ENCODE measurements around the gene HOXB3. TPM values are rescaled to one million over a fixed set of nuclear protein-coding genes. Genes with fewer than 3 reads are reported as not detected.

The HOXB3 gene
- polyA plus RNA-seq, 1 donor from 2014 or later: not detected

DNA sequence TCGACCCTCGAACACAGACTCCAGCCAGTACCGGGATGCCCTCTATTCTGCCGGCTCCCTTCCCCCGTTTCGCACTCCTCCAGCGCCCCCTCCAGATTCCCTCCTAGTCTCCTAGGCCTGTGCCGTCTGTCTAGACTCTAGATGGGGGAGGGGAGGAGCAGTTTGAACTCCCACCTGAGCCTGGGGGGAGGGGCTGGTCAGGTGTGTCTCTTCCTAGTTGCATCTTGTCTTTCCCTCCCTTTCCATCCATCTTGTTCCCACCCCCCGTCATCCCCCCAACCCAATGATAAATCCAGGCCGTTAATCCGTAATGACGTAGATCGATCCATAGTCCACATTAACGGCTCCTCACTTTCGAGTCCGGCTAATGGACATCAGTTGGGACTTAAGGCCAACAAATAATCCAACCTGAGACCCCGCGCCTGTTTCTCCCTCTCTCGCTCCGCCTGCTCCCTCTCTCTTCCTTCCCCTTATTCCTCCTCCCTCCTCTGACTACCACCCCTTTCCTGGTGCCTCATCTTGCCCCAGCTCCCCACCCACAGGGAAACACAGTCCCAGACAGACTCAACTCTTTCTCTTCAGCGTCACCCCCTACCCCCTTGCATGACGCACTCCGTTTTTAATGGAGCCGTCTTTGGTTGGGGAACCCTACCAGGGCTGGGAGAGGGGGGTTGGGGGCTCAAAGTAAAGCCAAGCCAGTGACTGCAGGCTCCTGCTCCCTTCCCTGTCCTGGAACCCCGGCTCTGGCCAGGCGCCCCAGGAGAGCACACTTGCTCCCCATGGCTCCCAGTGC lies 6.9 kb upstream of the HOXB3 start:
- Histone ChIP-seq H3K9me2 (ENCODE audit: insufficient read depth, low read length) (no peaks in the 10 kb centered on the region), H3K36me3 (ENCODE audit: insufficient read depth, low read length) (no peaks in the 10 kb centered on the region), H3K27me3 (ENCODE audit: insufficient read depth, low read depth, low read length) (peaks cover 100% of the 10 kb centered on the region), H3K9ac (ENCODE audit: low read length) (no peak overlapping the region), H3K4me3 (ENCODE audit: low read length) (no peak overlapping the region), H3F3A (ENCODE audit: insufficient read depth, low read length, poor library complexity, severe bottlenecking) (no peaks in the 10 kb centered on the region), H3K27ac (ENCODE audit: low read length) (no peak overlapping the region), H3K79me2 (replicated peaks; ENCODE audit: insufficient read depth, low read length) (no peaks in the 10 kb centered on the region), H4K20me1 (ENCODE audit: insufficient read depth) (no peaks in the 10 kb centered on the region), H2AFZ (ENCODE audit: low read depth, low read length) (no peak overlapping the region), H3K9me3 (ENCODE audit: low read length) (peaks cover 3% of the 10 kb centered on the region), H3K4me2 (ENCODE audit: low read length) (no peak overlapping the region)
- TF ChIP-seq SMC3 (conservative IDR thresholded peaks at IDR 0.05; ENCODE audit: poor library complexity) (no peak), MXI1 (conservative IDR thresholded peaks at IDR 0.05; ENCODE audit: poor library complexity, severe bottlenecking) (no peak), EP300 (conservative IDR thresholded peaks at IDR 0.05; ENCODE audit: poor library complexity, severe bottlenecking) (no peak), POLR2AphosphoS5 (IDR thresholded peaks at IDR 0.05) (no peak), EZH2 (IDR thresholded peaks at IDR 0.05; ENCODE audit: borderline replicate concordance, insufficient read depth, low read length, poor library complexity, severe bottlenecking) (no peak), RAD21 (conservative IDR thresholded peaks at IDR 0.05) (no peak), TAF1 (IDR thresholded peaks at IDR 0.05; ENCODE audit: low read depth) (no peak)
- TF ChIP-seq, protein P1, sequence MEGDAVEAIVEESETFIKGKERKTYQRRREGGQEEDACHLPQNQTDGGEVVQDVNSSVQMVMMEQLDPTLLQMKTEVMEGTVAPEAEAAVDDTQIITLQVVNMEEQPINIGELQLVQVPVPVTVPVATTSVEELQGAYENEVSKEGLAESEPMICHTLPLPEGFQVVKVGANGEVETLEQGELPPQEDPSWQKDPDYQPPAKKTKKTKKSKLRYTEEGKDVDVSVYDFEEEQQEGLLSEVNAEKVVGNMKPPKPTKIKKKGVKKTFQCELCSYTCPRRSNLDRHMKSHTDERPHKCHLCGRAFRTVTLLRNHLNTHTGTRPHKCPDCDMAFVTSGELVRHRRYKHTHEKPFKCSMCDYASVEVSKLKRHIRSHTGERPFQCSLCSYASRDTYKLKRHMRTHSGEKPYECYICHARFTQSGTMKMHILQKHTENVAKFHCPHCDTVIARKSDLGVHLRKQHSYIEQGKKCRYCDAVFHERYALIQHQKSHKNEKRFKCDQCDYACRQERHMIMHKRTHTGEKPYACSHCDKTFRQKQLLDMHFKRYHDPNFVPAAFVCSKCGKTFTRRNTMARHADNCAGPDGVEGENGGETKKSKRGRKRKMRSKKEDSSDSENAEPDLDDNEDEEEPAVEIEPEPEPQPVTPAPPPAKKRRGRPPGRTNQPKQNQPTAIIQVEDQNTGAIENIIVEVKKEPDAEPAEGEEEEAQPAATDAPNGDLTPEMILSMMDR (IDR thresholded peaks at IDR 0.05; ENCODE audit: poor library complexity, severe bottlenecking): no peak
- TF ChIP-seq, protein P2, sequence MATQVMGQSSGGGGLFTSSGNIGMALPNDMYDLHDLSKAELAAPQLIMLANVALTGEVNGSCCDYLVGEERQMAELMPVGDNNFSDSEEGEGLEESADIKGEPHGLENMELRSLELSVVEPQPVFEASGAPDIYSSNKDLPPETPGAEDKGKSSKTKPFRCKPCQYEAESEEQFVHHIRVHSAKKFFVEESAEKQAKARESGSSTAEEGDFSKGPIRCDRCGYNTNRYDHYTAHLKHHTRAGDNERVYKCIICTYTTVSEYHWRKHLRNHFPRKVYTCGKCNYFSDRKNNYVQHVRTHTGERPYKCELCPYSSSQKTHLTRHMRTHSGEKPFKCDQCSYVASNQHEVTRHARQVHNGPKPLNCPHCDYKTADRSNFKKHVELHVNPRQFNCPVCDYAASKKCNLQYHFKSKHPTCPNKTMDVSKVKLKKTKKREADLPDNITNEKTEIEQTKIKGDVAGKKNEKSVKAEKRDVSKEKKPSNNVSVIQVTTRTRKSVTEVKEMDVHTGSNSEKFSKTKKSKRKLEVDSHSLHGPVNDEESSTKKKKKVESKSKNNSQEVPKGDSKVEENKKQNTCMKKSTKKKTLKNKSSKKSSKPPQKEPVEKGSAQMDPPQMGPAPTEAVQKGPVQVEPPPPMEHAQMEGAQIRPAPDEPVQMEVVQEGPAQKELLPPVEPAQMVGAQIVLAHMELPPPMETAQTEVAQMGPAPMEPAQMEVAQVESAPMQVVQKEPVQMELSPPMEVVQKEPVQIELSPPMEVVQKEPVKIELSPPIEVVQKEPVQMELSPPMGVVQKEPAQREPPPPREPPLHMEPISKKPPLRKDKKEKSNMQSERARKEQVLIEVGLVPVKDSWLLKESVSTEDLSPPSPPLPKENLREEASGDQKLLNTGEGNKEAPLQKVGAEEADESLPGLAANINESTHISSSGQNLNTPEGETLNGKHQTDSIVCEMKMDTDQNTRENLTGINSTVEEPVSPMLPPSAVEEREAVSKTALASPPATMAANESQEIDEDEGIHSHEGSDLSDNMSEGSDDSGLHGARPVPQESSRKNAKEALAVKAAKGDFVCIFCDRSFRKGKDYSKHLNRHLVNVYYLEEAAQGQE (IDR thresholded peaks at IDR 0.05; ENCODE audit: borderline replicate concordance): no peak

DNA sequence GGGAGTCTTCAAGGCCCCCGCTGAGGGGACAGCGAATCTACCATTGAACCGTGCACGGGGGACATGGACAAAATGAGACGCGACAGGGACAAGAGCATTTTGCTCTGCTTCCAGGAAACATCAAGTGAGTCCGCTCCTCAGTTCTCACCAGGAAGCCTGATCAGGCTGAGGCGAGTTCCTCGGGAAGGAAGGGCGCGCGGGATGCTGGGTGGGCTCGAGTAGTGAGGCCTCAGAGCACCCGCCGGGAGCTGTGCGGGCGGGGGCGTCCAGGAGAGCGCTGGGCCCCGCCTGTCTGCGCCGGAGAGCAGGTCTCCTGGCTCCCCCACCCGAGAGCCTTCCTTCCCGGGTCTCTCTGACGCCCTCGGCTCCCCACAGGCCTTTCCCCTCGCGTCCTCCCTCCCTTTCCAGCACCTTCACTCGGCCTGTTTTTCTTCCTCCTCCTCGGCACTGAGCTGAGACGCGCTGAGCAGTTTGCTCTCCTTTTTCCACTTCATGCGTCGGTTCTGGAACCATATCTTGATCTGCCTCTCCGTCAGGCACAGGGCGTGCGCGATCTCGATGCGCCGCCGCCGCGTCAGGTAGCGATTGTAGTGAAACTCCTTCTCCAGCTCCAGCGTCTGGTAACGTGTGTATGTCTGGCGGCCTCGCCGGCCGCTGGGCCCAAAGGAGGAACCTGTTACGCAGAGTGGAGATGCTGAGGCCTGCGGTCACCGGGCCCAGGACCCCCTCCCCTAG lies 6.1 kb upstream of the HOXB3 start:
- no peak overlapping the region for H3K4me2 ChIP-seq (ENCODE audit: low read length)
- no peaks in the 10 kb centered on the region for H3K36me3 ChIP-seq (ENCODE audit: insufficient read depth, low read length)
- H3K9ac ChIP-seq (ENCODE audit: low read length): no peak overlapping the region
- no peaks in the 10 kb centered on the region for H4K20me1 ChIP-seq (ENCODE audit: insufficient read depth)
- H2AFZ ChIP-seq (ENCODE audit: low read depth, low read length): no peak overlapping the region
- no peaks in the 10 kb centered on the region for H3F3A ChIP-seq (ENCODE audit: insufficient read depth, low read length, poor library complexity, severe bottlenecking)
- no peak overlapping the region for H3K4me3 ChIP-seq (ENCODE audit: low read length)
- H3K27ac ChIP-seq (ENCODE audit: low read length): no peak overlapping the region
- H3K27me3 ChIP-seq (ENCODE audit: insufficient read depth, low read depth, low read length): peaks cover 100% of the 10 kb centered on the region
- TF ChIP-seq TAF1 (IDR thresholded peaks at IDR 0.05; ENCODE audit: low read depth) (no peak), POLR2AphosphoS5 (IDR thresholded peaks at IDR 0.05) (no peak), RAD21 (conservative IDR thresholded peaks at IDR 0.05) (no peak), EP300 (conservative IDR thresholded peaks at IDR 0.05; ENCODE audit: poor library complexity, severe bottlenecking) (no peak), MXI1 (conservative IDR thresholded peaks at IDR 0.05; ENCODE audit: poor library complexity, severe bottlenecking) (no peak)
- TF ChIP-seq, protein P2 (IDR thresholded peaks at IDR 0.05; ENCODE audit: borderline replicate concordance): no peak
- TF ChIP-seq, protein P1 (IDR thresholded peaks at IDR 0.05; ENCODE audit: poor library complexity, severe bottlenecking): no peak
- no peaks in the 10 kb centered on the region for H3K79me2 ChIP-seq (replicated peaks; ENCODE audit: insufficient read depth, low read length)
- no peaks in the 10 kb centered on the region for H3K9me2 ChIP-seq (ENCODE audit: insufficient read depth, low read length)
- peaks cover 3% of the 10 kb centered on the region for H3K9me3 ChIP-seq (ENCODE audit: low read length)

All from neural cell (in vitro differentiated cells).